GM12874 (cell line): ENCODE data around the gene SCGB3A2.

Experiments used
- CTCF ChIP-seq: IDR thresholded peaks from 2 replicates; pipeline ENCODE4 v1.5.1; 2011; ENCODE audit warnings: low read depth, mild to moderate bottlenecking, control low read depth, low read length, moderate library complexity; ENCODE audit not compliant: insufficient read depth

Gene SCGB3A2

DNA sequence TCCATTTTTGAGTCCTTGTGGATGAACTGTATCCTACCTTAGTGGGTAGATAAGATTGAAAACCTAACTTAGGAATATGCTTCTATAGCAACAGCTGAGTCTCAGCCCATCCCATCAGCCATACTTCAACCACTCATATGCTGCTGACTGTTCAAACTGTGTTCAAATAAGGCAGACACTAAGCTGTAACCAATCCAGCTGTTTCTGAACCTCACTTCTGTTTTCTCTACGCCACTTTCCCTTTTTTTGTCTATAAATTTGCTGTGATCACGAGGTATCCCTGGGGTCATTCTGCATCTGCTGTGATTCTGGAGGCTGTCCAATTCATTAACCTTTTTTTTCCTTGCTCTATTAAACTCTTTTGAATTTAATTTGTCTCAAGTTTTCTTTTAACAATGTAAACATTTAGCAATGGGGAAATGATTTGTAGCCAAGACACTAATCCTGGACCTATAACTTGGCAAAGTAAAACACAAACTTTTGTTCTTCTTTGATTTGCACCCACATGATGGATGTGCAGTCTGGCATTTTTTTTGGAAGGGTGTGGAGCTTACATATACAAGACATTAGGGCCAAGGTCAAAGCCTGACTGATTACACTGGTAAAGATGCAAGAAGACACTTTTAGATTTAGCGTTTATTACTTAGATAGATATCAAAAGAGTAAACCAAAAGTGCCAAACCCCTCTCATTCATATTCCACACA, 14.9 kb upstream of the SCGB3A2 start:
- TF ChIP-seq CTCF: no peak

- TF ChIP-seq CTCF: no peak
These were observed 9.4 kb upstream of the SCGB3A2 start for GRCh38 chr5:147869112-147869511.

GRCh38 chr5:147874910-147875367, 3.6 kb upstream of the SCGB3A2 start:
- no peak for TF ChIP-seq CTCF

GRCh38 chr5:147876141-147876540, 2.4 kb upstream of the SCGB3A2 start:
- no peak for TF ChIP-seq CTCF

GRCh38 chr5:147876626-147877025, 1.9 kb upstream of the SCGB3A2 start:
- TF ChIP-seq CTCF: no peak

GRCh38 chr5:147879784-147880183, 1.3 kb downstream of the SCGB3A2 start:
- TF ChIP-seq CTCF: no peak

- no peak for TF ChIP-seq CTCF
These were observed 2.0 kb downstream of the SCGB3A2 start for GRCh38 chr5:147880487-147880886.
